PFSK-1 (cell line): Measurements from ENCODE around the gene FEM1B.

ENCODE experiments used
- FOXP2 ChIP-seq: optimal IDR thresholded peaks from 2 replicates; pipeline ENCODE3; 2011; ENCODE audit warnings: borderline replicate concordance, control low read depth, inconsistent platforms; ENCODE audit not compliant: insufficient read depth; ENCODE audit errors: extremely low read length, extremely low read depth
- POLR2AphosphoS5 ChIP-seq: IDR thresholded peaks from 2 replicates; pipeline ENCODE4 v1.6.1; 2012; ENCODE audit warnings: low read depth, mild to moderate bottlenecking, control low read depth, low read length, moderate library complexity
- REST ChIP-seq, 2 experiments: IDR thresholded peaks; 2 replicates each; pipeline versions ENCODE4 v1.6.1 to v1.8.0; 2011 to 2012; ENCODE audit warnings: low read depth in 2 of 2, low read length in 2 of 2, control low read depth in 1 of 2, inconsistent platforms in 1 of 2, mild to moderate bottlenecking in 1 of 2, moderate library complexity in 1 of 2; ENCODE audit not compliant: insufficient read depth in 1 of 2
- SIN3A ChIP-seq: IDR thresholded peaks from 2 replicates; pipeline ENCODE4 v1.6.1; 2012; ENCODE audit warnings: mild to moderate bottlenecking, low read length, moderate library complexity, borderline replicate concordance; ENCODE audit not compliant: insufficient read depth
- TAF1 ChIP-seq: IDR thresholded peaks from 2 replicates; pipeline ENCODE4 v1.6.1; 2012; ENCODE audit warnings: low read length, control low read depth, borderline replicate concordance; ENCODE audit not compliant: insufficient read depth

DNA sequence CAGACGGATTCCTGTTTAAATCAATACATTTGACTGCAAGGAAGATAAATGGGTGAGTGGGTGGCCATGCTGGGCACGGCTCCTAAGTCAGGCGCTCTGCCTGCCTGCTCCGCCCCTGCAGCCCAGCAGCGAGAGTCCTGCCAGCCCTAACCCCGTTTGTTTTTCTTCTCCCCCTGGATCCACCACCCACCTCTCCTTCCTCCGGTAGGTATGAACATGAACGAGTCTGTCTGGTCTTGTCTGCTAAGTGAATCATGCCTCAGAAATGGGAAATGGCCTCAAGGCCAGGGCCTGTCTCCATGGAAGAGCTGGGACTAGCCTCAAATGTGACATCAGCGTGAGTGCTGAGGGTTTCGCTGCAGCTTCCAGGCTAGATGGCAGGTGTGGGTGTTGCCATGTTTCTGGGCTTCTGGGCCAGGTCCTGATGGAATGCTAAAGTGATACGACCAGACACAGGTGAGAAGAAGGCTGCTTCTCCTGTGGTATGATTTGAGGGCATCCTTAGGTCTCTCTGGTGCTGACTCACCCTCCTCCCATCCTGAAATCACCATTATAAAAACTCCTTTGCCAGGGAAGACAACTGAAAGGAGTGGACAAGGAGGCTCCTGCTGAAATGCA, 5.6 kb upstream of the FEM1B start:
- TF ChIP-seq TAF1 (no peak), SIN3A (no peak), REST (IDR thresholded peaks at IDR 0.05; ENCODE audit: insufficient read depth in 1 of 2, low read depth in 2 of 2, low read length in 2 of 2) (no peak), POLR2AphosphoS5 (no peak), FOXP2 (no peak)
